Activated CD4-positive, CD25-positive, alpha-beta regulatory T cell (primary cell): ENCODE results near the gene CACNA1D.

ENCODE experiments used
- DNase-seq, 4 experiments: peaks; one replicate each; lab custom pipeline; 2025; lab: John Stamatoyannopoulos, UW

CACNA1D gene

GRCh38 chr3:53806182-53807116, 312.0 kb downstream of the CACNA1D start:
- DNase-seq: no peak

- DNase-seq: no peak
These were observed 312.9 kb downstream of the CACNA1D start for GRCh38 chr3:53807117-53807810.

DNA sequence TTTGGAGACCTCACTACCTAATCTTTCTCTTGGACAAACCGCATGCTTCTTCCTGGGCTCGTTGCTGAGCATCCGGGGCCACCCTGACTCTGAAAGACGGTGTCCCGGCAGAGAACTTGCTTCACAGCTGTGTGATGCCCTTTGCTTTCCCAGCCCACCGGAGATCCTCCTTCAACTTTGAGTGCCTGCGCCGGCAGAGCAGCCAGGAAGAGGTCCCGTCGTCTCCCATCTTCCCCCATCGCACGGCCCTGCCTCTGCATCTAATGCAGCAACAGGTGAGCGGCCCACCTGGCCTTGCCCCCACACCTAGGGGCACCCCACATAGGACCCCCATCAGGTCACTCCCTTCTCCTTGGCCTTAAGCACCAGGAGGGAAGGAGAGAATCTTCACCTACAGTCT, 314.1 kb downstream of the CACNA1D start:
- no peak for DNase-seq

DNA sequence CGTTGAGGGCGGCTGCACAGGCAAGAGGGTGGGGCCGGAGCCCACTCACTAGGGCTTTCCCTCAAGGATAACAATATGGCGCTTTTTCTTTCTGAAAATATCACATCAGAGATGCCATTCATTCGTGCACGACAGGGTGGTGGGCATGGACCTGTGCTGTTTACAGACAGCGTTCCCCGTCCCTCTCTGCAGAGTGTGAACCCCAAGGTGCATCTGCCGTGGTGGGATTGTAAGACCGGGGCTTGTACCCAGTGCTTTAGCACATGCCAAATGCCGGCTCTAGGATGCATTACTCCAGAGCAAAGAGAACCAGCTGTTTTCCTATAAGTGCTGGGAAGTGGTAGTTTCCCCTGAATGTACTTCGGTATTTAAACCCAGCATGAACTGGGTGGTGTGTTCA, 314.9 kb downstream of the CACNA1D start:
- no peak for DNase-seq

GRCh38 chr3:53809764-53810400, 315.5 kb downstream of the CACNA1D start:
- no peak for DNase-seq

DNA sequence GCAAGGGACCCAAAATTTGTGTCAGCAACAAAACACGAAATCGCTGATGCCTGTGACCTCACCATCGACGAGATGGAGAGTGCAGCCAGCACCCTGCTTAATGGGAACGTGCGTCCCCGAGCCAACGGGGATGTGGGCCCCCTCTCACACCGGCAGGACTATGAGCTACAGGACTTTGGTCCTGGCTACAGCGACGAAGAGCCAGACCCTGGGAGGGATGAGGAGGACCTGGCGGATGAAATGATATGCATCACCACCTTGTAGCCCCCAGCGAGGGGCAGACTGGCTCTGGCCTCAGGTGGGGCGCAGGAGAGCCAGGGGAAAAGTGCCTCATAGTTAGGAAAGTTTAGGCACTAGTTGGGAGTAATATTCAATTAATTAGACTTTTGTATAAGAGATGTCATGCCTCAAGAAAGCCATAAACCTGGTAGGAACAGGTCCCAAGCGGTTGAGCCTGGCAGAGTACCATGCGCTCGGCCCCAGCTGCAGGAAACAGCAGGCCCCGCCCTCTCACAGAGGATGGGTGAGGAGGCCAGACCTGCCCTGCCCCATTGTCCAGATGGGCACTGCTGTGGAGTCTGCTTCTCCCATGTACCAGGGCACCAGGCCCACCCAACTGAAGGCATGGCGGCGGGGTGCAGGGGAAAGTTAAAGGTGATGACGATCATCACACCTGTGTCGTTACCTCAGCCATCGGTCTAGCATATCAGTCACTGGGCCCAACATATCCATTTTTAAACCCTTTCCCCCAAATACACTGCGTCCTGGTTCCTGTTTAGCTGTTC, 316.9 kb downstream of the CACNA1D start:
- no peak for DNase-seq

- DNase-seq: no peak
These were observed 318.0 kb downstream of the CACNA1D start for GRCh38 chr3:53812434-53812833.

GRCh38 chr3:53813229-53813628, 318.8 kb downstream of the CACNA1D start:
- DNase-seq: no peak

DNA sequence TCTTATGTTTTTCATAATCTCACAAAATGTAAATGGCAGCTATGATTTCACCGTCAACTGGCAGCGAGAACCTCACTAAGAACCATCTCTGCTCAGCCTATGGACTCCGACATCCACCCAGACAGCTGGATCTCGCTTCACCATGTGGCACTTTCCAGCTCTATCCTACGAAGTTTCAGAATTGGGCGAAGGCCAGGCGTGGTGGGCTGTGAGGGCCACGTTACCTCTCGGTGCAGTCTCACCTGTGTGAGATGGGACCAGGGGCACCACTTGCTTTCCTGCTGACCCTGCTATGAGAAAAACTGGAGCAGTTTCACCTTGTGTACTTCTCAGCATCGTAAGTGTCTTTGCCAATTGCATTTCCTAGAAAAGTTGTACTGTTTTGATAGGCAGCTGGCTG, 319.5 kb downstream of the CACNA1D start:
- DNase-seq: no peak

GRCh38 chr3:53815067-53815466, 320.7 kb downstream of the CACNA1D start:
- no peak for DNase-seq

- no peak for DNase-seq
These were observed 321.2 kb downstream of the CACNA1D start for GRCh38 chr3:53815651-53816050.

DNA sequence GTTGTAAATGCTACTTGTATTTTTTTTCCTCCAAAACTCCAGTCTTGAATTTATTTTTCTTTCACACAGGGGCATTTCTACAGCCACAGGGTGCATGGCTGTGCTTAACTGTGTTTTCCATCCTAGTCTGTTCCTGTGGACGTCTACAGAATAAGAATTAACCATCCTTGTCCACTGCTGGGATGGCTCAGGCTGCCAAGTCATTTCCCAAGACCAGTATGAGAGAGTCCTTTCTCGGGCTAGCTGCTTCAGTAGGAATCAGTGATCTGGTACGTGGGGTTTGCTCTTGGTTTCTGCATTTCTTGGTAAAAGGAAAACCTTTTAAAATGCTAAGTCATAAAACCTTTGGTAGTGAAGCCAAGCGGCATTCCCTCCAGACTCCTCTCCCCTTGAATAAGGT, 322.0 kb downstream of the CACNA1D start:
- no peak for DNase-seq

- no peak for DNase-seq
These were observed 322.8 kb downstream of the CACNA1D start for GRCh38 chr3:53817211-53817610.

DNA sequence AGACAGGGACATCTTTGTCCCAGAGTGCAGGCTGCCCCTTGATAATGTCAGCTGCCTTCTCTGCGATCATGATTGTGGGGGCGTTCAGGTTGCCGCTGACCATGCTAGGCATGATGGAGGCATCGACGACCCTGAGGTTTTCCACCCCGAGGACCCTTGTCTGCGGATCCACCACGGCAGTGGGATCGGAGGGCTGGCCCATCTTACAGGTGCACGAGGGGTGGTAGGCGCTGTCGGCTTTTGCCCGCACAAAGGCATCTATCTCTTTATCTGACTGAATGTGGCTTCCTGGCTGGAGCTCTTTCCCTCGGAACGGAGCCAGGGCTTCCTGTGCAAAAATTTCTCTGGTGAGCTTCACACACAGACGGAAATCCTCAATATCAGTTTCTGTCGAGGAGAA, 323.4 kb downstream of the CACNA1D start:
- no peak for DNase-seq

DNA sequence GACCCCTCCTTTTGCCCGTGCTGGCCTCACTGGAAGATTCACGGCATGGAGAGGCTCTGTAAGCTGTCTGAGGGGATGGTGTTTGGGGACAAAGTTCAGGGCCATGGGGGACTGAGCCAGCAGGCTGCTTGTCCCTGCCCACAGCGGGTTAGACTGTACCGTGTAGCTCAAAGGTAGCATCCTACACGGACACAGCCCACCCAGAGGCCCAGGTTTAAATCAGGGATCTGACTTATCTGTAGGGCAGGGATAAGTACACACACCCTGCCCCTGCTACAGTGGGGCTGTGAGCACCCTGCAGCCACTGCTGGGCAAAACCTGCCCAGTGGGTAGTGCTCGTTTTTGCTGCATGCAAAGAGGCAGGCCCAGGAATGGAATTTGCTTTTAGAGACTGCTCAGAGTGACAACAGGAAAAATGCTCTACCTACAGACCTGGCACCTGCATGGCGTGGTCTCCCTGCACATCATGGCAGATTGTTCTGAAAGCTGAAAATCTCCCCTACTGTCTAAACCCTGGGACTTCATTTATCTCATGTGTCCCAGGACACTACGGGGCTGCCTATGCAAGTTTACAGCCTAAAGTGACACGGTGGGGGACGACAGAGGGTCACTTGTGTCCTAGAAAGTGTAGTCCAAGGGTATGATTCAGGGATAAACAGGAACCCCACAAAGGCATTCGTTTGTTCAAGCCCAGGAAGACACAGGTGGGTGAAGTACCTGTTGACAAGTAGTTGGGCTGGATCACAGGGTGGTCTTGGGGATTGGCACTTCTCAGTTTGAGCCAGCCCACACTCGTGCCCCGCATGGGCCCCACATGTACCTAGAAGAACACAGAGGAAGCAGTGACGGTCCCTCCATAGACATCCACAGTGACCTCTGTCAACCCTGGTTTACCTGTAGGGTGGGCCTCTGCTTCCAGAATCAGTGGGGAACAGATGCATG, 324.1 kb downstream of the CACNA1D start:
- DNase-seq: no peak

DNA sequence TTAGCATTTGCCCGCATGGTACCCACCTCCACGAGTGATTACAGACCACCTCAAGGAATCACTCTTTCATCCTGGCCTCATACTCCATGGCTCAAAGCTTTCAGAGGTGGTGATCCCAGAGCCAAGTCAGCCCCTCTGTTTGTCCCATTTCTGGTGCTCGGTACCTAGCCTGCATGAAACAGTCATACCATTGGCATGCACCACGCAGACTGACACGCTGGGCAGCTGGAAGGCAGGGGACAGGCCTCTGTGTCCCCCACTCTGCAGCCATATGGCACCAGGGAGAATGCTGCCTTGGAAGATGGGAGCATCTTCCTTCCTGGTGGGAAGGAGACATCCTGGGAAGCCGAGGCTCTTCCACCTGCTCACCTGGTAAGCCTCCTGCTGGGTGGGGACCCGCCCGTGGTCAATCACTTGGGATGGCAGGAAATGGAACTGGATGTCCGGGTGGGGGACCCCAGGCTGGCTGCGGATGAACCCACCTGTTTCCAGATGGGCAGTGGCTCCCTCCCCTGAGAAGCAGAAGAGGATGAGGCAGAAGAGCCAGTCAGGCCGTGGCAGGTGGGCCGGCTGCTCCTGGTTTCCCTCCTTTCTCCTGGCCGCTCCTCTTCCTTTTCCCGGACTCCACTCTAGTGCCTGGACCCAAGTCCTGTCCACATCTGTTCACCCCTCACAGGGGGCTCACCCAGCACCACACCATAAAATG, 324.9 kb downstream of the CACNA1D start:
- no peak for DNase-seq

DNA sequence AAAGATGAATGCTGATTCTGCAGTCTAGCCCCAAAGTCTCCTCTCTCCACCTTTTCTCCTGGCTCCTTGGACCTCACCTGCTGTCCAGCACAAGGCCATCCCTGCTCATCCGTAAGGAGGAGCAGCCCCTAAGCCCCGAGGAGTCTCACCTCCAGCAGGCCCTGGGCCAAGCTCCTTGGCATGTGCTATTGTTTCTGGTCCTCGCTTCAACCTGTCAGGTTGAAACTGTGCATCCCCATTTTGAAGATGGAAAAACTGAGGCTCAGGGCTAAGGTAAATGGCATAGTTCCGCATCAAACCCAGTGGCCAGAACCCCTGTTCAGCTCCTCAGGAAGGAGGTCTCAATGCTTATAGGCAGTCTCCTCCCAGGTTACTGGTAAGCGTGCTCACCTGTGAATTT, 325.7 kb downstream of the CACNA1D start:
- no peak for DNase-seq

DNA sequence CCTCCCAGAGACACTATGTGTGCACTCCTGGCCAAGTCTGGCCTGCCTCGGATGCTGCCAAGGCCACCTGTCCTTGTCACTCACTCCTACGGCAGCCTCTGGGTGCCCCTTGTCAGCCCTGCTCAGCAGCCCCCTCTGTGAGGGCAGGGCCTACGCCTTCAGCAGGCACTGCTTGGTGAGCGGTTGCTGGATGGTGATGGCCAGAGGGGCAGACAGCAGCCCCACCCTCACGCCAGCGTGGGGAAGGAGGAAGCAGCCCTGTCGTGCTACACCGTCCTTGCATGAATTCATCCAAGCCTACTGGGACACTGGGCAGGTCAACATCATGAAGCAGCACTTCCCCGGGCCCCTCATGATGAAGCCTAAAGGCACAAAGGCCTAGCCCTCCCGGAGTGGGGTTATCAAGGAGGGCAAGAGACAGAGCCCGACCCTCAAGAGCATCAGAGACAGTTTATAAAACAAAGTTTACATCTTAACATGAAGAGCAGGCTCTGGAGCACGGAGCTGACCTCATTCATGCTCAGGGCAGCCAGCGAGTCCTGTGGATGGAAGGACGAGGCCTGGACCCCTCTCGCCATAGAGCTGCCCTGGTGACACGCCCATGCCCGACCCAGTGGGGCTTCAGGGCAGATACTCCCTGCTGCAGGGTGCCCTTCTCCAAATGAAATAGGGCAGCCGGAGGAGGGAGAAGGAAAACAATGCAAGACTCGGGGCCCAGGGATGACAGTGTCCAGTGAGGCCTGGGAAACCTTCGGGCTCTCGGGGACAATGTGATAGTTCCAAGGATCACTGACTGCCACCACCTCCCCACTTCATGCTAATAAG, 326.6 kb downstream of the CACNA1D start:
- DNase-seq: no peak

- DNase-seq: no peak
These were observed 327.3 kb downstream of the CACNA1D start for GRCh38 chr3:53821631-53822121.
